HEK293T (cell line): ENCODE data around the gene BMPER.

Source experiments
- CTCF ChIA-PET: fragments of 350-600 bp; formaldehyde crosslinking; extraction: SDS; loops from one replicate; lab custom pipeline; 2021; ENCODE audit warnings: antibody characterized with exemption, inconsistent platforms; lab: Yijun Ruan, JAX
- POLR2A ChIA-PET: fragments of 350-600 bp; formaldehyde crosslinking; extraction: SDS; loops from one replicate; lab custom pipeline; 2020; ENCODE audit warnings: antibody characterized with exemption, inconsistent platforms; lab: Yijun Ruan, JAX
- DNase-seq: peaks from one replicate; pipeline ENCODE4 v3.0.0; 2012; ENCODE audit warnings: mixed read lengths; ENCODE audit errors: extremely low spot score
- ARNT ChIP-seq: fragments of 450-650 bp; IDR thresholded peaks from 2 replicates; pipeline ENCODE4 v1.6.1; 2017; ENCODE audit warnings: mild to moderate bottlenecking
- BHLHE40 ChIP-seq: fragments of 450-650 bp; IDR thresholded peaks from 2 replicates; pipeline ENCODE4 v1.6.1; 2016; ENCODE audit warnings: mild to moderate bottlenecking, moderate library complexity, borderline replicate concordance
- CTBP1 ChIP-seq: fragments of 450-650 bp; IDR thresholded peaks from 2 replicates; pipeline ENCODE4 v1.6.1; 2016; ENCODE audit warnings: borderline replicate concordance
- ELF4 ChIP-seq: fragments of 450-650 bp; IDR thresholded peaks from 2 replicates; pipeline ENCODE4 v1.6.1; 2017; ENCODE audit warnings: antibody characterized with exemption
- FOXA1 ChIP-seq: fragments of 450-650 bp; IDR thresholded peaks from 2 replicates; pipeline ENCODE4 v1.6.1; 2016; ENCODE audit warnings: mild to moderate bottlenecking
- FOXK2 ChIP-seq: fragments of 450-650 bp; IDR thresholded peaks from 2 replicates; pipeline ENCODE4 v1.6.1; 2016; ENCODE audit warnings: mild to moderate bottlenecking
- FOXM1 ChIP-seq: fragments of 450-650 bp; IDR thresholded peaks from 2 replicates; pipeline ENCODE4 v1.6.1; 2017; ENCODE audit warnings: mild to moderate bottlenecking, borderline replicate concordance
- HDGF ChIP-seq: fragments of 450-650 bp; IDR thresholded peaks from 2 replicates; pipeline ENCODE4 v1.6.1; 2017; ENCODE audit warnings: antibody characterized with exemption, borderline replicate concordance
- L3MBTL2 ChIP-seq: fragments of 450-650 bp; conservative IDR thresholded peaks from 2 replicates; pipeline ENCODE4 v1.6.1; 2016; ENCODE audit warnings: mild to moderate bottlenecking
- LEF1 ChIP-seq: fragments of 450-650 bp; IDR thresholded peaks from 2 replicates; pipeline ENCODE4 v1.6.1; 2017; ENCODE audit warnings: mild to moderate bottlenecking, borderline replicate concordance
- NFRKB ChIP-seq: fragments of 450-650 bp; IDR thresholded peaks from 2 replicates; pipeline ENCODE4 v1.6.1; 2016; ENCODE audit warnings: mild to moderate bottlenecking, moderate library complexity
- SP1 ChIP-seq: fragments of 450-650 bp; IDR thresholded peaks from 2 replicates; pipeline ENCODE4 v1.6.1; 2017
- SUZ12 ChIP-seq: fragments of 450-650 bp; IDR thresholded peaks from 2 replicates; pipeline ENCODE4 v1.6.1; 2016; ENCODE audit warnings: mild to moderate bottlenecking
- TARDBP ChIP-seq: fragments of 450-650 bp; IDR thresholded peaks from 2 replicates; pipeline ENCODE4 v1.6.1; 2016
- ZNF384 ChIP-seq: fragments of 450-650 bp; IDR thresholded peaks from 2 replicates; pipeline ENCODE4 v1.6.1; 2016
- TF ChIP-seq, protein P1 (sequence below): fragments of 450-650 bp; IDR thresholded peaks from 2 replicates; pipeline ENCODE4 v1.6.1; 2016

Gene BMPER

DNA sequence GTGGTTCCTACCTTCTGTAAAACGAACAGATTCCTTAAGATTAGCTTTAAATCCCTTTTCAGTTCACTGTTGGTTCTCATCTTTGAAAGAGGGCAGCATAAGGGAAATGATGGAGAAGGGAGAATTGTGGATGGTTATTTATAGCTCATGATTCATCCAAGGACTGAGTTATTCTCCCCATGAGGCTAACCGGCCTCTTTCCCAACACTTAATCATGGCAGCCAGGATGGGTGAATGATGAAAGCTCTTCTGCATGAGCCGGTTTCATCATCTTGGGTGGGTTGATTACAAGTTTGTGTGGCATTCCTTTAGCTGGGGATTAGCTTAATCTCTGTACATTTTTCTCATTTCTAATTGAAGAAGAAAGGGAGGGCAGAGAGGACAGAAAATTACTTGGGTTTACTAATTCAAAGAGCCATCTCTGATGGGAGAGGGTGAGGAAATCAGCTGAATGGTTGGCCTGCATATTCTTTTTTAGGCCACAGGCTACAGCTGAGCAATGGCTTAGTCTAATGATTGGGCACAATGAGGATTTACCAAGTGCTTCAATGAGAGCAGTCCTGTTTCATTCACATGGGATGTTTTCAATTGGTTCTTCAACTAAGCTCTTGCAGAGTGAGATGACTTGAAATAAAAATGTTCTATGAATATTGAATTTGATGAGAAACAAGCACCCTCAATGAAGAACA, 250.0 kb downstream of the BMPER start:
- DNase-seq, result no peak
- POLR2A ChIA-PET, result no interaction called here
- CTCF ChIA-PET, result no interaction called here
- TF ChIP-seq FOXK2, result no peak
- TF ChIP-seq HDGF, result no peak
- no peak for TF ChIP-seq SP1
- no peak for TF ChIP-seq TARDBP

GRCh38 chr7:34156336-34156735, 251.0 kb downstream of the BMPER start:
- CTCF ChIA-PET, result no interaction called here
- TF ChIP-seq ZNF384, result no peak
- TF ChIP-seq CTBP1, result no peak
- no peak for TF ChIP-seq FOXM1
- no peak for TF ChIP-seq ARNT
- TF ChIP-seq TARDBP, result no peak
- TF ChIP-seq NFRKB, result no peak
- no peak for TF ChIP-seq ELF4
- POLR2A ChIA-PET, result no interaction called here
- no peak for DNase-seq

- no peak for DNase-seq
- CTCF ChIA-PET, result no interaction called here
- POLR2A ChIA-PET, result no interaction called here
- no peak for TF ChIP-seq LEF1
- TF ChIP-seq ZNF384, result no peak
- no peak for TF ChIP-seq ELF4
- no peak for TF ChIP-seq SUZ12
- TF ChIP-seq BHLHE40, result no peak
- no peak for TF ChIP-seq CTBP1
- no peak for TF ChIP-seq FOXM1
- TF ChIP-seq NFRKB, result no peak
- TF ChIP-seq L3MBTL2, result no peak
- TF ChIP-seq ARNT, result no peak
Observed at GRCh38 chr7:34157137-34157536, 251.8 kb downstream of the BMPER start.

- peak; percentile 24 for DNase-seq
- CTCF ChIA-PET, result no interaction called here
- TF ChIP-seq, protein P1, sequence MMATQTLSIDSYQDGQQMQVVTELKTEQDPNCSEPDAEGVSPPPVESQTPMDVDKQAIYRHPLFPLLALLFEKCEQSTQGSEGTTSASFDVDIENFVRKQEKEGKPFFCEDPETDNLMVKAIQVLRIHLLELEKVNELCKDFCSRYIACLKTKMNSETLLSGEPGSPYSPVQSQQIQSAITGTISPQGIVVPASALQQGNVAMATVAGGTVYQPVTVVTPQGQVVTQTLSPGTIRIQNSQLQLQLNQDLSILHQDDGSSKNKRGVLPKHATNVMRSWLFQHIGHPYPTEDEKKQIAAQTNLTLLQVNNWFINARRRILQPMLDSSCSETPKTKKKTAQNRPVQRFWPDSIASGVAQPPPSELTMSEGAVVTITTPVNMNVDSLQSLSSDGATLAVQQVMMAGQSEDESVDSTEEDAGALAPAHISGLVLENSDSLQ, result no peak
- TF ChIP-seq HDGF, result no peak
- TF ChIP-seq BHLHE40, result no peak
- no peak for TF ChIP-seq L3MBTL2
- TF ChIP-seq CTBP1, result no peak
- TF ChIP-seq FOXA1, result no peak
- no peak for TF ChIP-seq TARDBP
- no peak for TF ChIP-seq LEF1
- TF ChIP-seq SP1, result no peak
- TF ChIP-seq FOXK2, result no peak
- no peak for TF ChIP-seq SUZ12
- TF ChIP-seq NFRKB, result no peak
- no peak for TF ChIP-seq ELF4
- TF ChIP-seq FOXM1, result no peak
Observed at GRCh38 chr7:34158368-34159153, 253.2 kb downstream of the BMPER start.

DNA sequence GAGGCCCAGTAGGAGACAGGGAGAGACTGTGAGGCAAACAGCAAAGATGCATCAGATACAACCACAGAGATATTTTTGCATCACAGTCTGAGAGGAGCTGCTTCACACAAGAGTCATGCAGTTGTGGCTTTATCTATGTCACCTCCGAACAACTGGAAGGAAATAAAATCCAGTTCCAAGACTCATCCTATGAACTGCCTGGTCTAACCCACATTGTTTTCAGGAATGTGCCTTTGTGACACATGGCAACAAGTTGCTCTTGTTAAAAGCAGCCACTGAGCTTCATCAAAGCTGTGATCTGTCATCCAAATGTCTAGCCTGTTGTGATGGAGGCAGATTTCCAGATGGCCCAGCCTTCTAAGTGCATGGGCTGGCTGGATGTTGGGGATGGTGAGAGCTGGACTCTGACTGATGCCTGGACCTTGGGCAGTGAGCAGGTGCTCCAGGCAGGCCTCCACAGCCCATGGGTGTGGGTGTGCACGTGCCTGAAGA, 255.0 kb downstream of the BMPER start:
- TF ChIP-seq FOXA1, result no peak
- TF ChIP-seq BHLHE40, result no peak
- no peak for TF ChIP-seq TARDBP
- TF ChIP-seq SP1, result no peak
- no peak for TF ChIP-seq ELF4
- TF ChIP-seq FOXM1, result no peak
- TF ChIP-seq NFRKB, result no peak
- TF ChIP-seq, protein P1, result no peak
- no peak for TF ChIP-seq CTBP1
- no peak for TF ChIP-seq L3MBTL2
- TF ChIP-seq ZNF384, result no peak
- TF ChIP-seq FOXK2, result no peak
- no peak for TF ChIP-seq HDGF
- ChIA-PET POLR2A (no interaction called here), CTCF (no interaction called here)
- DNase-seq, result no peak

More at GRCh38 chr7:34158368-34159153, 253.2 kb downstream of the BMPER start:
- POLR2A ChIA-PET, result no interaction called here

GRCh38 chr7:34162027-34162565, 256.8 kb downstream of the BMPER start:
- CTCF ChIA-PET, result interaction anchor here (1.0 kb wide), 1 partner anchor 159 kb away, joined by 4 read pairs; no protein-coding TSS in a partner anchor

More at GRCh38 chr7:34162027-34162565, 256.8 kb downstream of the BMPER start:
- DNase-seq, result no peak
- TF ChIP-seq L3MBTL2, result no peak
- no peak for TF ChIP-seq SP1
- TF ChIP-seq NFRKB, result no peak
- no peak for TF ChIP-seq FOXK2
- TF ChIP-seq HDGF, result no peak
- no peak for TF ChIP-seq ARNT
- TF ChIP-seq, protein P1, result no peak
- TF ChIP-seq SUZ12, result no peak
- no peak for TF ChIP-seq FOXA1
- no peak for TF ChIP-seq BHLHE40
- no peak for TF ChIP-seq TARDBP
- no peak for TF ChIP-seq ELF4
- TF ChIP-seq FOXM1, result no peak
- TF ChIP-seq LEF1, result no peak
- no peak for TF ChIP-seq CTBP1
- no peak for TF ChIP-seq ZNF384
- POLR2A ChIA-PET, result no interaction called here
